Measurements from ENCODE around the gene PHKA2. TPM values are rescaled to one million over a fixed set of nuclear protein-coding genes. Genes with fewer than 3 reads are reported as not detected.

The PHKA2 gene
- total RNA-seq, 1 experiment from 2014 or later = 43.0 TPM

- DNase-seq = peak in 1 of 2 experiments; percentile 57
- no peak overlapping the region for H3K4me3 Mint-ChIP-seq (ENCODE audit: unreplicated experiment)
- H3K36me3 Mint-ChIP-seq (ENCODE audit: insufficient read depth, unreplicated experiment) = peaks cover 30% of the 10 kb centered on the region
- intact Hi-C loops (cut with micrococcal nuclease; ENCODE audit: unreplicated experiment) = loop anchor here (1.0 to 5.0 kb wide), 2 partner anchors 490 to 508 kb away; no protein-coding TSS in a partner anchor
- Histone ChIP-seq H3K27me3 (replicated peaks; ENCODE audit: control insufficient read depth, insufficient read depth, low read length) (no peaks in the 10 kb centered on the region), H3K4me3 (ENCODE audit: low read depth, low read length) (no peak overlapping the region), H3K9me3 (no peaks in the 10 kb centered on the region), H3K36me3 (ENCODE audit: control insufficient read depth, insufficient read depth, low read length) (no peaks in the 10 kb centered on the region; the same call in 1 of the 2 replicates), H3K4me1 (peaks cover 10% of the 10 kb centered on the region)
- no TSS peak for BruUV-seq (replicated peaks)
- no peaks in the 10 kb centered on the region for H3K9me3 Mint-ChIP-seq (ENCODE audit: unreplicated experiment)
- ChIA-PET CTCF (no interaction called here), POLR2A (no interaction called here)
- peak overlapping the region; percentile 84 for H3K27ac Mint-ChIP-seq (ENCODE audit: unreplicated experiment)
- TF ChIP-seq CTCF (IDR thresholded peaks at IDR 0.05; ENCODE audit: insufficient read depth in 1 of 2, low read depth in 1 of 2, low read length in 1 of 2, severe bottlenecking in 1 of 2, unreplicated experiment in 1 of 2) = peak in 1 of 2 experiments; percentile 44
- peaks cover 8% of the 10 kb centered on the region for H3K4me1 Mint-ChIP-seq (ENCODE audit: low read depth, unreplicated experiment)
- H3K27me3 Mint-ChIP-seq (ENCODE audit: insufficient read depth, unreplicated experiment) = no peaks in the 10 kb centered on the region
Measured at GRCh38 chrX:18899796-18900380, 84.0 kb downstream of the PHKA2 start.

DNA sequence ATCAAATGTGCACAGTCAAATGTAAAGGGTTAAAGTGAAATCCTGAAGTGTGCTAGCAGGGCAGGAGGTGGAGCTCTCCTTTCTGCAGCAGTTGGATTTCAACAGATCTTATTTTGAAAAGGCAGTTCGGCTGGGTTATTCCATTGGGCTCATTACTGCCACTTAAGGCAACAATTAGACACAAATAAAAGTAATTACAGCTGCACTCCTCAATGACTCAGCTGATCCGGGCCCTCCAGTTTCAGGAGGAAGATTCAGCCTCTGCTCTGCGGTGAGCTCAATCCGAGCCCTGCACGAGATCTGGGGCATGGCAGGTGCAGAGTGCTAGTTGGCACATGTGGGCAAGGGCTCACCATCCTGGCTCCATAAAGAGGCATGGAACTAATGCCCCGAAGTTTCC lies 85.4 kb downstream of the PHKA2 start:
- peaks cover 8% of the 10 kb centered on the region for H3K4me1 Mint-ChIP-seq (ENCODE audit: low read depth, unreplicated experiment)
- BruUV-seq (replicated peaks) = no TSS peak
- POLR2A ChIA-PET = no interaction called here
- no peak for DNase-seq
- H3K27me3 Mint-ChIP-seq (ENCODE audit: insufficient read depth, unreplicated experiment) = no peaks in the 10 kb centered on the region
- no peak overlapping the region for H3K27ac Mint-ChIP-seq (ENCODE audit: unreplicated experiment)
- peaks cover 29% of the 10 kb centered on the region for H3K36me3 Mint-ChIP-seq (ENCODE audit: insufficient read depth, unreplicated experiment)
- Histone ChIP-seq H3K4me3 (ENCODE audit: low read depth, low read length) (no peak overlapping the region), H3K36me3 (ENCODE audit: control insufficient read depth, insufficient read depth, low read length) (no peaks in the 10 kb centered on the region; the same call in 1 of the 2 replicates), H3K27me3 (replicated peaks; ENCODE audit: control insufficient read depth, insufficient read depth, low read length) (no peaks in the 10 kb centered on the region), H3K4me1 (peaks cover 10% of the 10 kb centered on the region), H3K9me3 (no peaks in the 10 kb centered on the region)
- CTCF ChIA-PET = interaction anchor here (1.5 kb wide), 1 partner anchor 488 kb away, joined by 5 read pairs; no protein-coding TSS in a partner anchor
- intact Hi-C loops (cut with micrococcal nuclease; ENCODE audit: unreplicated experiment) = no loop called here
- TF ChIP-seq CTCF (IDR thresholded peaks at IDR 0.05; ENCODE audit: insufficient read depth in 1 of 2, low read depth in 1 of 2, low read length in 1 of 2, severe bottlenecking in 1 of 2, unreplicated experiment in 1 of 2) = no peak
- no peaks in the 10 kb centered on the region for H3K9me3 Mint-ChIP-seq (ENCODE audit: unreplicated experiment)
- H3K4me3 Mint-ChIP-seq (ENCODE audit: unreplicated experiment) = no peak overlapping the region

- TF ChIP-seq CTCF (IDR thresholded peaks at IDR 0.05; ENCODE audit: insufficient read depth in 1 of 2, low read depth in 1 of 2, low read length in 1 of 2, severe bottlenecking in 1 of 2, unreplicated experiment in 1 of 2) = no peak
- no peaks in the 10 kb centered on the region for H3K27me3 Mint-ChIP-seq (ENCODE audit: insufficient read depth, unreplicated experiment)
- no peaks in the 10 kb centered on the region for H3K9me3 Mint-ChIP-seq (ENCODE audit: unreplicated experiment)
- intact Hi-C loops (cut with micrococcal nuclease; ENCODE audit: unreplicated experiment) = no loop called here
- no peak overlapping the region for H3K4me3 ChIP-seq (ENCODE audit: low read depth, low read length)
- H3K4me3 Mint-ChIP-seq (ENCODE audit: unreplicated experiment) = no peak overlapping the region
- H3K27me3 ChIP-seq (replicated peaks; ENCODE audit: control insufficient read depth, insufficient read depth, low read length) = no peaks in the 10 kb centered on the region
- no TSS peak for BruUV-seq (replicated peaks)
- no peaks in the 10 kb centered on the region for H3K9me3 ChIP-seq
- peaks cover 8% of the 10 kb centered on the region for H3K4me1 Mint-ChIP-seq (ENCODE audit: low read depth, unreplicated experiment)
- DNase-seq = no peak
- CTCF ChIA-PET = interaction anchor here (1.5 kb wide), 1 partner anchor 488 kb away, joined by 5 read pairs; no protein-coding TSS in a partner anchor
- POLR2A ChIA-PET = no interaction called here
- no peaks in the 10 kb centered on the region; the same call in 1 of the 2 replicates for H3K36me3 ChIP-seq (ENCODE audit: control insufficient read depth, insufficient read depth, low read length)
- H3K4me1 ChIP-seq = peaks cover 10% of the 10 kb centered on the region
- H3K27ac Mint-ChIP-seq (ENCODE audit: unreplicated experiment) = no peak overlapping the region
- H3K36me3 Mint-ChIP-seq (ENCODE audit: insufficient read depth, unreplicated experiment) = peaks cover 29% of the 10 kb centered on the region
Measured at GRCh38 chrX:18898091-18898490, 85.8 kb downstream of the PHKA2 start.
